Measurements from ENCODE around the gene RDH14.

GRCh38 chr2:18605115-18605514 is 44.7 kb upstream of the RDH14 start:
- TF ChIP-seq CTCF (IDR thresholded peaks at IDR 0.05 in 4 of 5, conservative IDR thresholded peaks at IDR 0.05 in 1 of 5), result no peak
- no peak for TF ChIP-seq POLR2A (IDR thresholded peaks at IDR 0.05)

Data from gastrocnemius medialis (tissue), 4 donors.